ENCODE results near the gene TP63. TPM values are rescaled to one million over a fixed set of nuclear protein-coding genes. Genes with fewer than 3 reads are reported as not detected.

TP63 gene
- total RNA-seq, 4 donors from 2014 or later = 1.5 to 2.5 TPM; not detected in 2

DNA sequence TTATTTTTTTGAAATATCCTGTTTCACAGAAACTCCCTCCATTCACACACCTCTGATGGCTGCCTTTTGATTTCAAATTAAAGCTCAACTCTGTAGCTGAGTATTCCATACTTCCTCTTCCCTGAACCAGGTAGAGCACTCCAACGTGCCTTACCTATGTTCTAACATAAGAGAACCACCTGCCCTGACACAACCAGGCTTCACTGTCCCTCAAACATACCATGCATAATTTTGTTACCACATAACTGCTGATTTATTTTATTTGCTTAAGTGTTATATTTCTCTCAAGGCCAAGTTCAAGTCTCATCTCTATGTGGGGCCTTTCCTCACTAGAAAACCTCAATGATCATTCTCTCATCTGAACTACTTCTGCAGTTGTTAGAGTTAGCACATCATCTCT, 279.8 kb downstream of the TP63 start:
- DNase-seq = no peak
- Histone ChIP-seq H3K4me3 (no peak overlapping the region), H3K4me1 (no peaks in the 10 kb centered on the region), H3K27ac (no peak overlapping the region), H3K36me3 (no peaks in the 10 kb centered on the region), H3K9me3 (no peaks in the 10 kb centered on the region), H3K27me3 (no peaks in the 10 kb centered on the region)
- intact Hi-C loops (cut with DNase I; ENCODE audit: low total_unique reads) = no loop called here
- TF ChIP-seq, protein P1, sequence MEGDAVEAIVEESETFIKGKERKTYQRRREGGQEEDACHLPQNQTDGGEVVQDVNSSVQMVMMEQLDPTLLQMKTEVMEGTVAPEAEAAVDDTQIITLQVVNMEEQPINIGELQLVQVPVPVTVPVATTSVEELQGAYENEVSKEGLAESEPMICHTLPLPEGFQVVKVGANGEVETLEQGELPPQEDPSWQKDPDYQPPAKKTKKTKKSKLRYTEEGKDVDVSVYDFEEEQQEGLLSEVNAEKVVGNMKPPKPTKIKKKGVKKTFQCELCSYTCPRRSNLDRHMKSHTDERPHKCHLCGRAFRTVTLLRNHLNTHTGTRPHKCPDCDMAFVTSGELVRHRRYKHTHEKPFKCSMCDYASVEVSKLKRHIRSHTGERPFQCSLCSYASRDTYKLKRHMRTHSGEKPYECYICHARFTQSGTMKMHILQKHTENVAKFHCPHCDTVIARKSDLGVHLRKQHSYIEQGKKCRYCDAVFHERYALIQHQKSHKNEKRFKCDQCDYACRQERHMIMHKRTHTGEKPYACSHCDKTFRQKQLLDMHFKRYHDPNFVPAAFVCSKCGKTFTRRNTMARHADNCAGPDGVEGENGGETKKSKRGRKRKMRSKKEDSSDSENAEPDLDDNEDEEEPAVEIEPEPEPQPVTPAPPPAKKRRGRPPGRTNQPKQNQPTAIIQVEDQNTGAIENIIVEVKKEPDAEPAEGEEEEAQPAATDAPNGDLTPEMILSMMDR (IDR thresholded peaks at IDR 0.05) = no peak
- TF ChIP-seq POLR2A (IDR thresholded peaks at IDR 0.05) = no peak

DNA sequence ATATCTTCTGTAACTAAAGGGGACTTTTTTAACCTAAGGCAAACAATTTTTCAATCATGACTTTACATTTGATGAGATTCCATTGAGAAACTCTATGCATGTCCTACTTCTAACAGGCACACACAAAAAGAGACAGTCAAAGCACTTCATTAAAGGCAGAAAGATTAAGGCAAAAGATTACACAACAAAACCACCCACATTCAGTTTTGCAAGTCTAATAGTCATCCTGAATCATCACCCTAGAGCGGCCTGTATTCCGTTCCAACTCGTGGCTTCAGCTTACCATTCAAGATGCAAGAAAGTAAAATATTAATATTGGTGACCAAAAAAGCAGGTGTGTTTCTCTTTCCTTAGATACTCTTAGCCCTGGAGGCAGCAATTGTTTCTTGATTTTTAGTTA, 283.6 kb downstream of the TP63 start:
- no peaks in the 10 kb centered on the region for H3K9me3 ChIP-seq
- H3K4me3 ChIP-seq = no peak overlapping the region
- TF ChIP-seq, protein P1 (IDR thresholded peaks at IDR 0.05) = no peak
- no peak for TF ChIP-seq POLR2A (IDR thresholded peaks at IDR 0.05)
- no peak for DNase-seq
- no peaks in the 10 kb centered on the region for H3K4me1 ChIP-seq
- no peak overlapping the region for H3K27ac ChIP-seq
- no peaks in the 10 kb centered on the region for H3K36me3 ChIP-seq
- intact Hi-C loops (cut with DNase I; ENCODE audit: low total_unique reads) = no loop called here
- no peaks in the 10 kb centered on the region for H3K27me3 ChIP-seq

DNA sequence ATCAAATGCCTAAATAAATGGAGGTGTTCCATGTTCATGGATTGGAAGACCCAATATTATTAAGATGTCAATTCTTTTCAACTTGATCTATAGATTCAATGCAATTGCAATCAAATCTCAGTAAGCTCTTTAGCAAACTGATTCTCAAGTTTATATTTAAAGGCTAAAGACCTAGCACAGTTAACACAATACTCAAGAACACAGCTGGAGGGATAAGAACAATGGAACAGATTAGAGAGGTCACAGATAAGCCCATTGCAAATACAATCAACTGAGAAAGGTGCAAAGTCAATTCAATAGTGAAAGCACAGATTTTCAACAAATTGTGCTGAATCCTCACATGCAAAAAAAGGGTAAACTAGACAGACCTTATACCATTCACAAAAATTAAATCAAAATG, 290.6 kb downstream of the TP63 start:
- DNase-seq = no peak
- H3K36me3 ChIP-seq = no peaks in the 10 kb centered on the region
- intact Hi-C loops (cut with DNase I; ENCODE audit: low total_unique reads) = no loop called here
- H3K4me3 ChIP-seq = no peak overlapping the region
- TF ChIP-seq, protein P1 (IDR thresholded peaks at IDR 0.05) = no peak
- TF ChIP-seq POLR2A (IDR thresholded peaks at IDR 0.05) = no peak
- H3K4me1 ChIP-seq = no peaks in the 10 kb centered on the region
- H3K27ac ChIP-seq = no peak overlapping the region
- H3K27me3 ChIP-seq = no peaks in the 10 kb centered on the region
- H3K9me3 ChIP-seq = no peaks in the 10 kb centered on the region

DNA sequence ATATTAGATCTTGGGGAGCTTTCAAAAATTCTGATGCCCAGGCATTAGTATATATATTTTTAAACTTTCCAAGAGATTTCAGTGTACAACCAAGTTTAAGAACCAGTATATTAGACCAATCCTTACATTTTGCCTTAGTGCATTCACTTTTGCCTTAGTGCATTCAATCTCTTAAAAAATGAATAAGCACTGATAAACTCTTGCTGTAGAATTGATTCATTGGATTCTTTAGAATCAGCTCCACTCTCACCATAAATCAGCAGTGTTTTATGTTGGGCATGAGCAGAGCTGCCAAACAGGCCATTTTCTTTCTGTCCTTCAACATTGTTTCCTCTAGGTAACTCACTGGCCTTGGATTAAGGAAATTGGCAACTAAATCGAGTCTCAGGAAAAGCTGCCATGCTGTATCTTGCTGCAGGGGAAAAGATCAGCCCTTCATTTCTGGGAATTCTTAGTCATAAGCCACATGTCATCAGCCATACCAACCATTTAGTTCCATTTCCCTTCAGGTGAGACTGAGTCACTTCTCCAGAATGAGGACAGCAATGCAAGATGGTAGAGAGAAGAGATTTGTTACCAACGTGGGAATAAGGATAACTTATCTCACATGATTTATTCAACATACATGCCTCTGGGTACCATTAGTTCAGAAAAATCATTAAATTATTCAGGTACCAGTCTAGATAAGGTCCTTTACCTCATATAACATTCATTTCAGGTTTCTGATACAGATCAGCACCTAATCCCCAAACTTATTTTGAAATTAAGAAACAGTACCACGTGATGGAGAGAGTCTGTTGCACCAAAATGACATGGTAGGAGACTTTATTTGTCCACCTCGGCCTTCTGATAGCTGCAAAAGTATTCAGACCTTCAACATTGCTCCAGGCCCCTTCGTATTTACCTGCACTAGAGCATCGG, 297.0 kb downstream of the TP63 start:
- intact Hi-C loops (cut with DNase I; ENCODE audit: low total_unique reads) = no loop called here
- no peak for DNase-seq
- Histone ChIP-seq H3K27me3 (no peaks in the 10 kb centered on the region), H3K27ac (no peak overlapping the region), H3K9me3 (no peaks in the 10 kb centered on the region), H3K36me3 (no peaks in the 10 kb centered on the region), H3K4me1 (no peaks in the 10 kb centered on the region), H3K4me3 (no peak overlapping the region)
- TF ChIP-seq, protein P1 (IDR thresholded peaks at IDR 0.05) = no peak

DNA sequence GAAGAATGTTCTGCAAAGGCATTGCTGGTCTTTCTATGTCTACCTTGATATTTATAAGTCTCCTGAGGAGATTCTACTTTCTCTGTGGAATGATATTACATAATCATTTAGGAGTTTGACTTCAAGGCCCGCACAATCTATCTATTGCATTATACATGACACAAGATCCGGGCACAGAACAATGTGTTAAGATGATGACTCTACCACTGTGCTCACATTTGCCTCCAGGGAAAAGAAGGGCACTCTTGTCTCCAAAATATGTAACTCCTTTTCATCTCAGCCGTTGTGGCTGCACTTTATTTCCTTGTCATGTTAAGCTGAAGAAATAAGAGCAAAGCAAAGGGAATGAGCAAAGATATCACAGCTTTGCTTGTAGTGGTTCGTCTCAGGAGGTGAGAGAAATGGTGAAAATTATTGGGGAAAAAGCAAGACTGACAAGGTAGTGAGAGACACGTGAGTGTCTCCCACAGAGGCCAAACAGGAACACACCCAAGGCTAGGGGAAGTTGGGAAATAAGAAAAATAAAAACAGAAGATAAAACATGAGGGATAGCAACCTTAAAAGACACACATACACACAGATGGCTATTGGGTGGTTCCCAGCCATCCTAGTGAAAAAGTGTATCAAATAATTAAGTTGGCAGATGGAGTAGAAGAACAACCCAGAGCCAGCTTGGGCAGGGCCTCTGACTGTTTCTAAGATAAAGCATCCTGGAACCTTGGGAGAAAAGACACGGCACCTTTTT, 305.2 kb downstream of the TP63 start:
- H3K4me3 ChIP-seq = no peak overlapping the region
- intact Hi-C loops (cut with DNase I; ENCODE audit: low total_unique reads) = no loop called here
- H3K9me3 ChIP-seq = no peaks in the 10 kb centered on the region
- H3K4me1 ChIP-seq = no peaks in the 10 kb centered on the region
- no peaks in the 10 kb centered on the region for H3K27me3 ChIP-seq
- TF ChIP-seq, protein P1 (IDR thresholded peaks at IDR 0.05) = no peak
- no peak for TF ChIP-seq POLR2A (IDR thresholded peaks at IDR 0.05)
- DNase-seq = no peak
- H3K36me3 ChIP-seq = no peaks in the 10 kb centered on the region
- no peak overlapping the region for H3K27ac ChIP-seq

Data from uterus (tissue), 4 donors.